NCI-H82 (cell line): Measurements from ENCODE around the gene ZMYND8.
"Not testable (repeated sequence)": the region's sequence is repeated elsewhere in the genome, so short reads cannot be mapped to it uniquely, and the experiment has no call there.

Source experiments
- DNase-seq: peaks from one replicate; lab custom pipeline; 2025; lab: John Stamatoyannopoulos, UW

Gene ZMYND8

DNA sequence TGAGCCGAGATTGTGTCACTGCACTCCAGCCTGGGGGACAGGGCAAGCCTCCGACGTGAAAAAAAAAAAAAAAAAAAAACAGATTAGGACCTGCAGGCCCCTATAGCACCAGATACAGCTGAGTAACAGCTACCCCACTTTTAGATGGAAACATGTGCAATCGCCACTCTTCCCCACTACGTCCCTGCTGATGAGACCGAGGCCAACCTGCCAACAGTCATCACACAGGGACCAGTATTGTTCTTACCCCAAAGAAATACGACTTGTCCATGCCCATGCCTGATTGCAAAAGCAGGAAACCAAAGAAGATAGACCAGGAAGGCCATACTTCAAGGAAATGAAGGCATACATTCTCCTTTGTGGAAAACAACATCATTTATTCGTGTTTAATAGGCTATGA, 45.8 kb downstream of the ZMYND8 start:
- DNase-seq = no peak

GRCh38 chr20:47309806-47310426, 46.6 kb downstream of the ZMYND8 start:
- no peak for DNase-seq

- no peak for DNase-seq
Measured at GRCh38 chr20:47309394-47309793, 47.1 kb downstream of the ZMYND8 start.

DNA sequence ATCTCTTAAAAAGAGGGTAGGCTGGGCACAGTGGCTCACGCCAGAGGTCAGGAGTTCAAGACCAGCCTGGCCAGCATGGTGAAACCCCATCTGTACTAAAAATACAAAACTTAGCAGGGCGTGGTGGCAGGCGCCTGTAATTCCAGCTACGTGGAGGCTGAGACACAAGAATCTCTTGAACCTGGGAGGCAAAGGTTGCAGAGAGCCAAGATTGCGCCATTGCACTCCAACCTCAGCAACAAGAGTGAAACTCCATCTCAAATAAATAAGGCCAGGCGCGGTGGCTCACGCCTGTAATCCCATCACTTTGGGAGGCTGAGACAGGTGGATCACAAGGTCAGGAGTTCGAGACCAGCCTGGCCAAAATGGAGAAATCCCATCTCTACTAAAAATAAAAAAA, 48.9 kb downstream of the ZMYND8 start:
- not testable (repeated sequence) for DNase-seq

- no peak for DNase-seq
Measured at GRCh38 chr20:47306755-47307370, 49.6 kb downstream of the ZMYND8 start.

- no peak for DNase-seq
Measured at GRCh38 chr20:47306095-47306494, 50.4 kb downstream of the ZMYND8 start.

GRCh38 chr20:47305667-47306066, 50.8 kb downstream of the ZMYND8 start:
- DNase-seq = no peak

- no peak for DNase-seq
Measured at GRCh38 chr20:47304287-47304686, 52.2 kb downstream of the ZMYND8 start.

DNA sequence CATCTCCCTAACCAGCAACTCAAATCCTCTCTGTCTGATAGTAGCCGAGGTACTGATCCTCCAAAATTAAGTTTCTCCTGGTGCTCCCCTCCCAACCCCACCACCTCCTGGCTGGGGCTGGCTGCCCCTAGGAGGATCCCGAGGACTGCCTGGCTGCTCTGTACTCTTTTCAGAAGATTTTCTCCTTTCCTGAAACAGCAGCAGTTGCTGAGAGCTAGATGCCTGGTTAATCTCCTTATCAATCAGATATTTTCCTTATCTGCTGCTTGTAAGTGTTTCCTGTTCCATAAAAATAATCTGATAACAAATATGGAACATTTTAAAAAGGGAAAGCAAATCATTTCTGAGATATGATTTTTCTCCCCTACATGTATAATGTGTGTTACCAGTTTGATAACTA, 52.8 kb downstream of the ZMYND8 start:
- no peak for DNase-seq

GRCh38 chr20:47300071-47300470, 56.4 kb downstream of the ZMYND8 start:
- no peak for DNase-seq

- DNase-seq = no peak
Measured at GRCh38 chr20:47298624-47299023, 57.9 kb downstream of the ZMYND8 start.

DNA sequence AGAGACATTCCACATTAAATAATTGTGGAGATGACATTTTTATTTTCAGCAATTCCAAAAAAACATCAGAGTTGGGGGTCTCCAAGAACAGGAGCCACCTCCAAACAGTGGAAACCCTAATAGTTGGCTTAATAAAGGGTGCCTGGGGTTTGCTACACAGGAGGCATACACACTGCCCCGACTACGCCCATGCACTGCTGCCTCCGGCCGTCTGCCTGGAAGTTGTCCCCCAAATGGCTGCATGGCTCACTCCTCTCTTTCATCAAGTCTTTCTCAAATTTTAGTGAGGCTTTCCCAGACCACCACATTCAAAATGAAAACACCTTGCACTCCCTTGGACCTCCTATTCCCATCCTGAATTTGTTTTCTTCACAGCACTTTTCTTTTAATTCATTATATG, 58.8 kb downstream of the ZMYND8 start:
- no peak for DNase-seq

DNA sequence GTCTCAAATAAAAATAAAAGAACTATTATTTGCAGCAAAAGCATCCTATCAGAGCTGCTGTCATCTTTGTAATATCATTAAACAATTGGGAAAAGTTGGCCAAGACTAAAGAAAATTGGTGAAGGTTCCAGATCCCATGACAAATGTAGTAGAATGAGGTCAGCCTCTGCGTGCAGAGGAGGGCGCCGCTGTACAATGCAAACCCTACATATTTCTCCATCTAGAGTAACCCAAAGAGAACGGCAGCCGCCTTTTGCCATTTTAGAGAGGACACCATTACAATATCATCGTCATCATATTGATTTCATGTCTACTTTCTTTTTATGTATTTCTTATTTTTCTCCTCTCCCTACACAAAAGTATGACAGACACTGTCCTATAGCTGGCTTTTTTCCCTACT, 59.5 kb downstream of the ZMYND8 start:
- no peak for DNase-seq

- DNase-seq = no peak
Measured at GRCh38 chr20:47295921-47296426, 60.5 kb downstream of the ZMYND8 start.

DNA sequence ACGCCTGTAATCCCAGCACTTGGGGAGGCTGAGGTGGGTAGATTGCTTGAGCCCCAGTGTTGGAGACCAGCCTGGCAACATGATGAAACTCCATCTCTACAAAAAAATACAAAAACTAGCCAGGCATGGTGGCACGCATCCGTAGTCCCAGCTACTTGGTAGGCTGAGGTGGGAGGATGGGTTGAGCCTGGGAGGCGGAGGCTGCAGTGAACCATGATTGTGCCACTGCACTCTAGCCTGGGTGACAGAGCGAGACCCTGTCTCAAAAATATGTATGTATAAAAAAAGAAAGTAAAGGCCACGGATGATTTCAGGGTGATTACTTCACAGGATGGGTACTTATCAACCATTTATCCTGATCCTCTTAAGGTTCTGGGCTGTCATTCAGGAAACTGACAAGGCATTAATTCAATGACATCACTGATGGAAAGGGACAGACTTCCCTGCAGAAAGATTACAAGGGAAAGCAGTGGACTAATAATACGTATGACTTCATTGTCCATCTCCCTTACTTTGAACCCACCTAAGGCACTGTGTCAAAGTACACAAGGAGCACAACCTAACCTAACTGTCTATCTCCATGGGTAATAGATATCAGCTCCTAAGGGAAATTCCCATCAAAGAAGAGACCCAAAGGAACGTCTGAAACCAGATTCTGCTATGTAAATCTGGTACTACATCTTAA, 61.2 kb downstream of the ZMYND8 start:
- no peak for DNase-seq

GRCh38 chr20:47293631-47294030, 62.9 kb downstream of the ZMYND8 start:
- no peak for DNase-seq

DNA sequence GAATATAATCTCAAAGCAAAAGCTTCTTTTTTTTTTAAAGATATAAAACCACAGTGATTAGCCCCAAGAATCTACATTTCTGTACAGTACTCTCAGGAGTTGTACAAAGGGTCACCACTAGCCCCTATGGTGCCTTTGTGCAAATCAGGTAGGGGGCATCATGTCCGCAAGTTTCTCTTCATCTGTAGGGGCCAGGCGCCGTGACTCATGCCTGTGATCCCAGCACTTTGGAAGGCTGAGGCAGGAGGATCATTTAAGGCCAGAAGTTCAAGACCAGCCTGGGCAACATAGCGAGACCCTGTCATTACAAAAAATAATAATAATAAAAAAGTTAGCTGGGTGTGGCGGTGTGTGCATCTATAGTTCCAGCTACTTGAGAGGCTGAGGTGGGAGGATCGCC, 63.9 kb downstream of the ZMYND8 start:
- DNase-seq = no peak

- no peak for DNase-seq
Measured at GRCh38 chr20:47290666-47291430, 65.7 kb downstream of the ZMYND8 start.

- no peak for DNase-seq
Measured at GRCh38 chr20:47290008-47290407, 66.5 kb downstream of the ZMYND8 start.

- no peak for DNase-seq
Measured at GRCh38 chr20:47289096-47289495, 67.4 kb downstream of the ZMYND8 start.

DNA sequence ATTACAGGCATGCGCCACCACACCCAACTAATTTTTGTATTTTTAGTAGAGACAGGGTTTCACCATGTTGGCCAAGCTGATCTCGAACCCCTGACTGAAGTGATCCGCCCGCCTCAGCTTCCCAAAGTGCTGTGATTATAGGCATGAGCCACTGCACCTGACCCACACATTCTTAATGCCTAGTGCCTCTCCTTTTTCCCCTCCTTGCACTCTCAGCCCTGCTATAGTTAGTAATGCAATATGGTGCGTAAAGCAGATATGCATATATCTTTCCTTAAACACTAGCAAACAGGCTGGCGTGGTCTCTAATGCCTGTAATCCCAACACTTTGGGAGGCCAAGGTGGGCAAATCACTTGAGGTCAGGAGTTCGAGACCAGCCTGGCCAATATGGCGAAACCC, 68.0 kb downstream of the ZMYND8 start:
- not testable (repeated sequence) for DNase-seq

- no peak for DNase-seq
Measured at GRCh38 chr20:47287609-47288144, 68.8 kb downstream of the ZMYND8 start.
